AG10803 (cell line): Measurements from ENCODE around the gene NCKIPSD.

Experiments
- DNase-seq: peaks from one replicate; pipeline ENCODE4 v3.0.0; 2010; ENCODE audit warnings: low read depth
- H3K4me3 ChIP-seq: 2 replicates; pipeline ENCODE4 v1.5.1; 2011; ENCODE audit warnings: mild to moderate bottlenecking, low read length, control low read depth
- CTCF ChIP-seq: conservative IDR thresholded peaks from 2 replicates; pipeline ENCODE4 v1.5.1; 2011; ENCODE audit warnings: mild to moderate bottlenecking, low read length, control low read depth, inconsistent platforms

Gene NCKIPSD

GRCh38 chr3:48633256-48633655 lies 52.5 kb downstream of the NCKIPSD start:
- no peak for DNase-seq
- H3K4me3 ChIP-seq = no peak overlapping the region
- no peak for TF ChIP-seq CTCF

GRCh38 chr3:48631516-48632448 lies 53.9 kb downstream of the NCKIPSD start:
- DNase-seq = no peak

GRCh38 chr3:48630833-48631232 lies 54.9 kb downstream of the NCKIPSD start:
- no peak for DNase-seq
- no peak for TF ChIP-seq CTCF
- no peak overlapping the region for H3K4me3 ChIP-seq

More at GRCh38 chr3:48631516-48632448, 53.9 kb downstream of the NCKIPSD start:
- H3K4me3 ChIP-seq = no peak overlapping the region
- TF ChIP-seq CTCF = no peak

GRCh38 chr3:48630407-48630806 lies 55.3 kb downstream of the NCKIPSD start:
- DNase-seq = no peak
- no peak for TF ChIP-seq CTCF
- H3K4me3 ChIP-seq = no peak overlapping the region

GRCh38 chr3:48629894-48630293 lies 55.8 kb downstream of the NCKIPSD start:
- no peak for TF ChIP-seq CTCF
- H3K4me3 ChIP-seq = no peak overlapping the region
- DNase-seq = no peak

GRCh38 chr3:48628277-48629017 lies 57.3 kb downstream of the NCKIPSD start:
- TF ChIP-seq CTCF = no peak
- DNase-seq = no peak

More at GRCh38 chr3:48628277-48629017, 57.3 kb downstream of the NCKIPSD start:
- H3K4me3 ChIP-seq = no peak overlapping the region
